NCI-H187 (cell line): Measurements from ENCODE around the gene PDXK.
"Not testable (repeated sequence)": the region's sequence is repeated elsewhere in the genome, so short reads cannot be mapped to it uniquely, and the experiment has no call there.

ENCODE experiments used
- DNase-seq, 2 experiments: peaks; one replicate each; lab custom pipeline; 2025; lab: John Stamatoyannopoulos, UW

PDXK gene

DNA sequence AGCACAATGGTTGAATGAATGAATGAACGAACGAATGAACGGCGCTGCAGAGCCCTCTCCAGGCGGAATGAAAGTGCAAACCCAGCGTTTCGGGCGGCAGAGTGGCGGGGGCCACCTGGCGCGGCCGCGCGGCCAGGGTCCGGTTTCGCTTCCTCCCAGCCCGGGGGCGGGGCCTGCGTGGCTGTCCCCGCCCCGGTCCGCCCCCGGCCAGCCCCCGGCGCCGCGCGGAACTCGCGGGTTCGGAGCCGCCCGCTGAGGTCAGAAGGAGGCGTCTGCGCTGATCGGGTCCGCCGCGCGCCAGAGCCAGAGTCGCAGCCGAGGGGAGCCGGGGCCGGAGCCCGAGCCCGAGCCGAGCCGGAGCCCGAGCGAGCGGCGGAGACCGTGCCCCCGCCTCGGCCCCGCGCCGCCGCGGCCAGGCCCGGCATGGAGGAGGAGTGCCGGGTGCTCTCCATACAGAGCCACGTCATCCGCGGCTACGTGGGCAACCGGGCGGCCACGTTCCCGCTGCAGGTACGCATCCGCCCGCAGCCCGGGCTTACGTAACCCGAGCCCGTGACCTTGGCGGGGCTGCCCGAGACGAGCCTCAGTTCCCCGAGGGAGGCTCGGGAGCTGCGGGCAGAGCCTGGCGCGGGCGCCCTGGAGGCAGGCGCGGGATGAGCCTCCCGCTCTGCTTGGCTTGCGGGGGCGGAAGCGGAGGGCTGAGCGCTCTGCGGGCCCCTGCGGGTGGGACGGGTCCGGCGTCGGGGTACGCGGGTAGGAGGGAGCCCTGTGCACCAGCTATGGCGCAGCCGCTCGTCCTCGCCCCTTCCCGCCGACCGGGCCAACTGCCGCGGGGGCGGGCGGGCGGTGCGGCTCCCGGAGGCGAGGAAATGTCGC, at the start of gene PDXK:
Gene PDXK (plus strand): TSS at position 258 of the 876 bp plus-strand sequence. CDS start 166 bp downstream, at position 424.
- DNase-seq: peak; percentile 51 to 91

- DNase-seq: no peak
Measured at GRCh38 chr21:43669828-43670605, 48.9 kb upstream of the PDXK start.

GRCh38 chr21:43675871-43676270, 43.1 kb upstream of the PDXK start:
- no peak for DNase-seq

GRCh38 chr21:43676391-43676790, 42.5 kb upstream of the PDXK start:
- DNase-seq: no peak

DNA sequence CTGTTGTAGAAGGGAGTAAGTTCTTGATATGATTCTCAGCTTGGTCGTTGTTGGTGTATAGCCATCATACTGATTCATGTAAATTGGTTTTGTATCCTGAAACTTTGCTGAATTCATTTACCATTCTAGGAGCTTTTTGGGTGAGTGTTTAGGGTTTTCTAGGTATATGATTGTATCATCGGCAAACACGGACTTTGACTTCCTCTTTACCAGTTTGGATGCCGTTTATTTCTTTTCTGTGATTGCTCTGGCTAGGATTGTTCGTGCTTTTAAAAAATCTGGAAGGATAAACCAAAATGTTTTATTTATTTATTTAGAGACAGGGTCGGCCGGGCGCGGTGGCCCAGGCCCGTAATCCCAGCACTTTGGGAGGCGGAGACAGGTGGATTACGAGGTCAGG, 39.0 kb upstream of the PDXK start:
- no peak for DNase-seq

- not testable (repeated sequence) for DNase-seq
Measured at GRCh38 chr21:43680421-43680820, 38.5 kb upstream of the PDXK start.

DNA sequence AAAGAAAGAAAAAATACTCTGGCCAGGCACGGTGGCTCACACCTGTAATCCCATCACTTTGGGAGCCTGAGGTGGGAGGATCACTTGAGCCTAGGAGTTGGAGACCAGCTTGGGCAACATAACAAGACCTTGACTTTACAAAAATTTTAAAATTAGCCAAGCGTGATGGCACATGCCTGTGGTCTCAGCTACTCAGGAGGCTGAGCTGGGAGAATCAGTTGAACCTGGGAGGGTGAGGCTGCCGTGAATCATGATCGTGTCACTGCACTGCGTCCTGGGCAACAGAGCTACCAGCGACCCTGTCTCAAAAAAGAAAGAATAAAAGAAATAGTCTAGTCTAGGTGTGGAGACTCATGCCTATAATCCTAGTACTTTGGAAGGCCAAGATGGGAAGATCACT, 37.3 kb upstream of the PDXK start:
- DNase-seq: no peak

GRCh38 chr21:43684424-43684823, 34.5 kb upstream of the PDXK start:
- DNase-seq: no peak

- no peak for DNase-seq
Measured at GRCh38 chr21:43686811-43687565, 31.9 kb upstream of the PDXK start.

GRCh38 chr21:43687566-43688399, 31.1 kb upstream of the PDXK start:
- DNase-seq: no peak

GRCh38 chr21:43688906-43689305, 30.0 kb upstream of the PDXK start:
- no peak for DNase-seq

GRCh38 chr21:43689556-43690337, 29.2 kb upstream of the PDXK start:
- no peak for DNase-seq

DNA sequence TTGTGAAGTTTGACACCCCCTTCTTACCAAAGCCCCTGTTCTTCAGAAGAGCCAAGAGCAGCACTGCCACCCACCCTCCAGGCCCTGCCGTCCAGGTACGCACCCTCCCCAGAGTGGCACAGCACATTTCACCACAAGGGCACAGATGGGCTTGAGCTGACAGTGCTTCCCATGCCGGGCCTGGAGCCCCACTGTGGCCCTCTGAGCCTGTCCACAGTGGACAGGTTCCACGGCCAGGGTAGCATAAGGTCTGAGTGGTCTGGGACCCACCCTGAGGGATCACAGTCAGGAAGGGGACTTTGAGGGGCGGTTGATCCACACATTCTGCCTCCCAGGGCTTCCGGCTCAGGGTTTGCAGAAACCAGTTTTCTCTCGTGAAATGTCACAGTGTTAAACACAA, 28.6 kb upstream of the PDXK start:
- no peak for DNase-seq

GRCh38 chr21:43691086-43691795, 27.7 kb upstream of the PDXK start:
- DNase-seq: no peak

DNA sequence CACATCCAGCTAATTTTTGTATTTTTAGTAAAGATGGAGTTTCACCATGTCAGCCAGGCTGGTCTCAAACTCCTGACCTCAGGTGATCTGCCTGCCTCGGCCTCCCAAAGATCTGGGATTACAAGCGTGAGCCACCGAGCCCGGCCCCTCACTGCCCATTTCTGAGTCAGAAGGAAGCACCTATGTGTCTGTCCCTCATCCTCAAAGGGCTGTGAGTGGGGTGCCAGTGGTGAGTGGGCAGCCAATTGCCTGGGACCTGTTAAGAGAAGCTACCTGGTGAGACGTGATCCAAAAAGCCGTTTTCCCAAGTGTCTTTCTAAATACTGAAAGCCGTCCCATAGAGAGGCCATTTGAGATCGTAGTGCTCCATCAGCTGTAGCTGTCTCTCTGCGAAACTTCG, 27.1 kb upstream of the PDXK start:
- no peak for DNase-seq

GRCh38 chr21:43692949-43693348, 26.0 kb upstream of the PDXK start:
- no peak for DNase-seq

DNA sequence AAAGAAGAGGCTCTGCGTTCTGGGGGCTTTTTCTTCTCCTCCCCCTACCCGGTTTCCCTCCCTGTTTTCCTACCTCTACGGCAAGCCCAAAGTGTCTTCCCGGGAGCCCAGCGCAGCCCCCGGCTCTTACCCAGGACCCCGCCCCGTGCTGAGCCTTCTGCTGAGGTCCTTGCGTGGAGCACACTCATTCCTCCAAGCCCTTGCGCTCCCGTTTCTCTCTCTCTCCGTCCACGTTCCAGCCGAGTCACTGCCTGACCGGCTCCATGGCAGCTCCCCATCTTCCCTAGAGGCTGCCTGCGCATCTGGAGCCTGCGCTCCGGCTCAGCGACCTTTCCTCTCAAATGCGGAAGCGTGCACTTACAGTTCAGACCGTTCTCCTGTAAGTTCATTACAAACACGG, 24.9 kb upstream of the PDXK start:
- no peak for DNase-seq

- DNase-seq: no peak
Measured at GRCh38 chr21:43694437-43695079, 24.4 kb upstream of the PDXK start.

DNA sequence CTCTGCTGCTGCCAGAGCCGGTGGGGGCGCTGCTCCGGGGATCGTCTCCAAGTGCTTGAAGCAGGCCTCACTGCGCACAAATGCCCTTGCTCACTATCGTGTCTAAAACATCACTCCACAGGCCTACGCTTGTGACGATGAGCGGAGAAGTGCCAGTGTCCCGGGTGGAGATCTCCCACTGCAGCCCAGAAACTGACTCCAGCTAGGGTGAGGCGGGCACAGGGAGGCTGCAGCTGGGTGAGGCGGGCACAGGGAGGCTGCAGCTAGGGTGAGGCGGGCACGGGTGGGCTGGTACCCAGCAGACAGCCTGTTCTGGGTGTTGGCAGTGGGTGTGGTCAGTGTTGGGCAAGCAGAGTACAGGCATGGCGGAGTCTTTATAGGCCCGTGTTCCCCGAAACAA, 22.7 kb upstream of the PDXK start:
- no peak for DNase-seq
